ENCODE data around the gene GAA.

Gene GAA

DNA sequence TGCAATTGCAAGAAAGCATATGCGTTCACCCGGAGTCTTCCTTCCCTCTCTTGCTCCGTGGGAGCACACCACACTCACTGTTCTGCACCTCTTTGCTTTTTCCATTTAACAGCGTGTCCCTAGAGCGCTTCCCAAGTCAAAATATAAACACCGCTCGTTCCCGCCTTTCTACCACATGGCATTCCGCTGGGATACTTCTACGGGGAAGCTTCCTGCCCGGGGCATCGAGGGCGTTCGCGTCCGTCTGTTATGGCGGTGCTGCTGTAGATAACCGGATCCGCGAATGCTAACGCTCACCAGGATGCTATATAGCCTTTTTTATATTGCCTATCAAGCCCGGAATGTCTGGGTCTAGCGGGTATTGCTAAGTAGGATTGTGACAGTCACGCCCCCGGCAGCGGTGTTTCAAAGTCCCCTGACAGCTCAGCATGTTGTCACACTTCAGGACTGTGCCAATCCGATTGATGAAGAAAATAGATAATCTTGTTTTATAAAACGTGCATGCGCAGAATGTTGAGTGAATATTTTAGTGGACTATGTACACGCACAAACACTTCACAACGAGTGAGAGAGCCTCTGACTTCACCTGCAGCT is 33.9 kb upstream of the GAA start:
- CTCF ChIA-PET = no interaction called here
- TF ChIP-seq L3MBTL2 (conservative IDR thresholded peaks at IDR 0.05) (peak; percentile 62), SP1 (IDR thresholded peaks at IDR 0.05) (no peak), FOXA1 (IDR thresholded peaks at IDR 0.05) (no peak), HDGF (IDR thresholded peaks at IDR 0.05; ENCODE audit: borderline replicate concordance) (no peak), FOXM1 (IDR thresholded peaks at IDR 0.05; ENCODE audit: borderline replicate concordance) (no peak), SUZ12 (IDR thresholded peaks at IDR 0.05) (no peak), TARDBP (IDR thresholded peaks at IDR 0.05) (no peak), FOXK2 (IDR thresholded peaks at IDR 0.05) (no peak)
- TF ChIP-seq, protein P1, sequence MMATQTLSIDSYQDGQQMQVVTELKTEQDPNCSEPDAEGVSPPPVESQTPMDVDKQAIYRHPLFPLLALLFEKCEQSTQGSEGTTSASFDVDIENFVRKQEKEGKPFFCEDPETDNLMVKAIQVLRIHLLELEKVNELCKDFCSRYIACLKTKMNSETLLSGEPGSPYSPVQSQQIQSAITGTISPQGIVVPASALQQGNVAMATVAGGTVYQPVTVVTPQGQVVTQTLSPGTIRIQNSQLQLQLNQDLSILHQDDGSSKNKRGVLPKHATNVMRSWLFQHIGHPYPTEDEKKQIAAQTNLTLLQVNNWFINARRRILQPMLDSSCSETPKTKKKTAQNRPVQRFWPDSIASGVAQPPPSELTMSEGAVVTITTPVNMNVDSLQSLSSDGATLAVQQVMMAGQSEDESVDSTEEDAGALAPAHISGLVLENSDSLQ (IDR thresholded peaks at IDR 0.05) = no peak
- POLR2A ChIA-PET = no interaction called here
- no peak for DNase-seq (ENCODE audit: extremely low spot score)

DNA sequence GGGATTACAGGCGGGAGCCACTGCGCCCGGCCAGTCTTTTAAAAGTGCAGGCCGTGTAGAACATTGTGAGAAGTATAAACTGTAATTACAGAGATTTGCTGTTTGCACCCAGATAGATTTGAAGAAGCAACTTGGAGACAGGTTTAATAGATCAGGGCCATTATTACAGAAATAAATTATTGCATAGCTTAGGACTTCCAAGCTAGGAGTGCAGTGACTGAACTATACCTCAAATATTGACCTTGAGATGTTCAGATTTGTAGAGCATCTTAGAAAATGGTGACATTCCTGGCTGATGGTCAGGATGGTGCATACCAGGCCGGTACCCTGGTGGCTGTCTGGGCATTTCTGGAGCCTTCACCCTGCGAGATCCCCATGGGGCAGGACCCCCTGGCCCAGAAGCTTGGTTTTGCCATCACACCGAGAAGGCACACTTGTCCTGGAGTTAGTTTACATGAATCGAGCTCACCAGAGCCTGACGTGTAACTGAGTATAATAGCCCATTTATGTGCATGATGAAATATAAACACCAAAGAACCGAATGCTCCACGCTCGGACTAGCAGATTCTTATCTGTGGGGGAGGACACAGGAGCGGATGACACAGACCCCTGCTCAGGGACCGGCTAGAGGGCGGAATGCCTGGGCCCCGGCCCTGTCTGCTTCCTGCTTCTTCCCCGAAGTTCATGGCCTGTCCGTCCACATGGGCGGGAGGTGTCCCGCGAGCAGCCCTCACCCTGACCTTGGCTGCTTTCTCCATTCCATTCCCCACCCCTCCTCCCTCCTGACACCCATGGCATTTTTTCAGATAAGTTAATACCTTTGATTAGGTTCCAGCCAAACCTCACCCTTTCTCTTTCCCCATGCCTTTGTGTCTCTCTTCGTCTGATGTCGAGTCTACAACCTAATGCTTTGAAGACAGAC is 32.8 kb upstream of the GAA start:
- ChIA-PET CTCF (interaction anchor here (0.6 to 0.8 kb wide), 2 partner anchors 11 to 58 kb away, joined by 3 read pairs; no protein-coding TSS in a partner anchor), POLR2A (interaction anchor here (1.6 kb wide), 1 partner anchor 9 kb away, joined by 4 read pairs; no protein-coding TSS in a partner anchor)
- peak; percentile 26 for DNase-seq (ENCODE audit: extremely low spot score)
- TF ChIP-seq L3MBTL2 (conservative IDR thresholded peaks at IDR 0.05) = peak; percentile 55
- no peak for TF ChIP-seq CTBP1 (IDR thresholded peaks at IDR 0.05; ENCODE audit: borderline replicate concordance)

DNA sequence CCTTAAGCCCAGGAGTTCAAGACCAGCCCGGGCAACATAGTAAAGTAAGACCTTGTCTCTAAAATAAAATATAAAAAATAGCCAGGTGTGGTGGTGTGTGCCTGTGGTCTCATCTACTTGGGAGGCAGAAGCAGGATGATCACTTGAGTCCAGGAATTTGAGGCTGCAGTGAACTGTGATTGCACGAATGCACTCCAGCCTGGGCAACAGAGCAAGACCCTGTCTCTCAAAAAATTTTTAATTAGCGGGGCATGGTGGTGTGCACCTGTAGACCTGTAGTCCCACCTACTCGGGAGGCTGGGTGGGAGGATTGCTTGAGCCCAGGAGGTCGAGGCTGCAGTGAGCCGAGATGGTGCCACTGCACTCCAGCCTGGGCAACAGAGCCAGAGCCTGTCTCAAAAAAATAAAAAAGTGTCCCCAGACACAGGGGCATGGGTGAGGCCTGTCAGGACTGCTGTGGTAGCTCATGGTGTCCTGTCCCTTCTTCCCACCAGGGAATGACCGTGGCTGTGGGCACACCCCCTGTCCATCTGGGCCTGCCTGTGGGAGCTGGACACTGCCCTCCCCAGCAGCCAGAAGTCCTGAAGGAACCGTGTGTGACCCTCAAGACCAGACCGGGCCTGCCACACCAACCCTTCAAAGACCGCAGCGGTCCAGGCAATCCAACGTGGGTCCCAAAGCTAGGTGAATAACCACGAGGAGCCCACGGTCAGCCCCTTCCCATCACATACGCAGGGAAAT is 30.8 kb upstream of the GAA start:
- no peak for DNase-seq (ENCODE audit: extremely low spot score)
- ChIA-PET CTCF (interaction anchor here (0.6 kb wide), 1 partner anchor 62 kb away, joined by 3 read pairs; no protein-coding TSS in a partner anchor), POLR2A (interaction anchor here (1.1 kb wide), 1 partner anchor 78 kb away, joined by 4 read pairs; no protein-coding TSS in a partner anchor)
- TF ChIP-seq, protein P1 (IDR thresholded peaks at IDR 0.05) = no peak
- TF ChIP-seq FOXM1 (IDR thresholded peaks at IDR 0.05; ENCODE audit: borderline replicate concordance) (no peak), L3MBTL2 (conservative IDR thresholded peaks at IDR 0.05) (no peak), ZNF384 (IDR thresholded peaks at IDR 0.05) (no peak)

DNA sequence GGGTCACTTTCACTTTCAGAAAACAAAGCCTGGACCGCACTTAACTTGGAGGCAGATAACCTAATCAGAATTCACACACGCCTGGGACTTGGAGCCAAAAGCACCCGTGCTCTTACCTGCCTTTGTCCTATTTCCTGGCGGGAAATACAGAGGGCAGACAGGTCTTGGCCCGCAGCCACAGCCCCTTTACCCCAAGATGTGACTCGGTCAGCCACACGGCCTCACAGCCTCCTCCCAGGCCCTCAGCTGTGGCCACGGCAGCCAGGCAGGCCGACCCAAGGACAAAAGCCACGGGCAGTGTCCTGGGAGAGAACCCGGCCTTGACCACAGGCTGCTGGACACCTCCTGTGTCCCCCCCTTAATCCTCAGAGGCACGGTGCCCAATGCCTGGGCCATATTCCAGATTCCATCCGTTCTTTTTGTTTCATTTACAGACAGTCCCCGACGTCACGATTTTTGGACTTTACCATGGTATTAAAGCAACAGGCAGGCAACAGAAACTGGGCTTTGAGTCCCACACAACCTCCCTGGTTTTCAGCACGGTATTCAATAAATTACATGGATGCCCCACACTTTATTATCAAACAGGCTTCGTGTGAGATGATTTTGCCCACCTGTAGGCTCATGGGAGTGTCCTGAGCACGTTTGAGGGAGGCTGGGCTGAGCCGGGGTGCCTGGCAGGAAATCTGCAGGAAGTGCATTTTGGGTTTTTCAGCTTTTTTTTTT is 30.1 kb upstream of the GAA start:
- DNase-seq (ENCODE audit: extremely low spot score) = no peak
- ChIA-PET CTCF (interaction anchor here (0.6 kb wide), 1 partner anchor 63 kb away, joined by 3 read pairs; no protein-coding TSS in a partner anchor), POLR2A (interaction anchor here (1.1 kb wide), 1 partner anchor 79 kb away, joined by 4 read pairs; no protein-coding TSS in a partner anchor)
- TF ChIP-seq TARDBP (IDR thresholded peaks at IDR 0.05) (no peak), SP1 (IDR thresholded peaks at IDR 0.05) (no peak), ZNF384 (IDR thresholded peaks at IDR 0.05) (no peak), LEF1 (IDR thresholded peaks at IDR 0.05; ENCODE audit: borderline replicate concordance) (no peak), BHLHE40 (IDR thresholded peaks at IDR 0.05; ENCODE audit: borderline replicate concordance) (no peak), FOXK2 (IDR thresholded peaks at IDR 0.05) (no peak), CTBP1 (IDR thresholded peaks at IDR 0.05; ENCODE audit: borderline replicate concordance) (no peak), FOXA1 (IDR thresholded peaks at IDR 0.05) (no peak), SUZ12 (IDR thresholded peaks at IDR 0.05) (no peak), L3MBTL2 (conservative IDR thresholded peaks at IDR 0.05) (no peak), ARNT (IDR thresholded peaks at IDR 0.05) (no peak), NFRKB (IDR thresholded peaks at IDR 0.05) (no peak), ELF4 (IDR thresholded peaks at IDR 0.05) (no peak), HDGF (IDR thresholded peaks at IDR 0.05; ENCODE audit: borderline replicate concordance) (no peak), FOXM1 (IDR thresholded peaks at IDR 0.05; ENCODE audit: borderline replicate concordance) (no peak)
- TF ChIP-seq, protein P1 (IDR thresholded peaks at IDR 0.05) = no peak

DNA sequence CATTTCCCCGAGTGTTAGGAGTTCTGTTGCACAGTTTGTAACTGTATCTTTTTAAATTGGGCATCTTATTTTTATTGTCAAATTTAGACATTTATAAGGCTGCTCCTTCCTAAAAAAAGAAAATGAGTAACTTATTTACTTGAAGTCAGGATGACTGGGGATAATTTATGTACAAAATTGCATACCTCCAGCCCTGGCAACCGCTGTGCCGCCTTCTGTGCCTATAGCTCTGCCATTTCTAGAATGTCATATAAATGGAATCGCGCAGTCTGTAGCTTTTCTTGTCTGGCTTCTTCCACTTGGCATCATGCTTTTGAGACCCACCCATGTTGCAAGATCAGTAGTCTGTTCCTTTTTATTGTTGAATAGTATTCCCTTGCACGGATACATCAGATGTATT is 29.0 kb upstream of the GAA start:
- CTCF ChIA-PET = no interaction called here
- TF ChIP-seq FOXA1 (IDR thresholded peaks at IDR 0.05) (no peak), ZNF384 (IDR thresholded peaks at IDR 0.05) (no peak), BHLHE40 (IDR thresholded peaks at IDR 0.05; ENCODE audit: borderline replicate concordance) (no peak), ARNT (IDR thresholded peaks at IDR 0.05) (no peak), HDGF (IDR thresholded peaks at IDR 0.05; ENCODE audit: borderline replicate concordance) (no peak), TARDBP (IDR thresholded peaks at IDR 0.05) (no peak), SP1 (IDR thresholded peaks at IDR 0.05) (no peak), FOXM1 (IDR thresholded peaks at IDR 0.05; ENCODE audit: borderline replicate concordance) (no peak)
- TF ChIP-seq, protein P1 (IDR thresholded peaks at IDR 0.05) = no peak
- POLR2A ChIA-PET = interaction anchor here (1.0 kb wide), 1 partner anchor 64 kb away, joined by 3 read pairs; no protein-coding TSS in a partner anchor
- no peak for DNase-seq (ENCODE audit: extremely low spot score)

Data from HEK293T (cell line).